HG03175 (cell line): Measurements from ENCODE around the gene NDN.
"Not testable (repeated sequence)": the region's sequence is repeated elsewhere in the genome, so short reads cannot be mapped to it uniquely, and the experiment has no call there.

Experiments
- ATAC-seq: cut with Tn5 transposase; IDR thresholded peaks from one replicate; pipeline ENCODE4 v1.9.1; 2021; ENCODE audit warnings: mild to moderate bottlenecking, moderate library complexity; ENCODE audit not compliant: unreplicated experiment

Gene NDN, protein sequence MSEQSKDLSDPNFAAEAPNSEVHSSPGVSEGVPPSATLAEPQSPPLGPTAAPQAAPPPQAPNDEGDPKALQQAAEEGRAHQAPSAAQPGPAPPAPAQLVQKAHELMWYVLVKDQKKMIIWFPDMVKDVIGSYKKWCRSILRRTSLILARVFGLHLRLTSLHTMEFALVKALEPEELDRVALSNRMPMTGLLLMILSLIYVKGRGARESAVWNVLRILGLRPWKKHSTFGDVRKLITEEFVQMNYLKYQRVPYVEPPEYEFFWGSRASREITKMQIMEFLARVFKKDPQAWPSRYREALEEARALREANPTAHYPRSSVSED

DNA sequence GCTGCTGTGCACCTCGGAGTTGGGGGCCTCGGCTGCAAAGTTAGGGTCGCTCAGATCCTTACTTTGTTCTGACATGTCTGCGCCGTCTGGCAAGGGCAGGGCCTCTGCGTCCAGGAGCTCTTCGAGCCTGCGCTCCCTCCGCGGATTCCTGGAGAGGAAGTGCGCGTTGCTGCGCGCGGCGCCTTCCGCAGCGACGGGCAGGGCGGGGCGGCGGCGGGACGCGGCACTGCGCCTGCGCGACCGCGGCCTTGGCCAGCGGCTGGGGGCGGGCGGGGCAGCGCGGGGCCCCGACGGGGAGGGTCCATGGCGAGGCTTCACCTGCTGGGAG lies at the start of gene NDN:
TSS of gene NDN (minus strand) at position 163 of the 328 bp plus-strand sequence. CDS start at position 75, 88 bp downstream.
- ATAC-seq, result no peak

DNA sequence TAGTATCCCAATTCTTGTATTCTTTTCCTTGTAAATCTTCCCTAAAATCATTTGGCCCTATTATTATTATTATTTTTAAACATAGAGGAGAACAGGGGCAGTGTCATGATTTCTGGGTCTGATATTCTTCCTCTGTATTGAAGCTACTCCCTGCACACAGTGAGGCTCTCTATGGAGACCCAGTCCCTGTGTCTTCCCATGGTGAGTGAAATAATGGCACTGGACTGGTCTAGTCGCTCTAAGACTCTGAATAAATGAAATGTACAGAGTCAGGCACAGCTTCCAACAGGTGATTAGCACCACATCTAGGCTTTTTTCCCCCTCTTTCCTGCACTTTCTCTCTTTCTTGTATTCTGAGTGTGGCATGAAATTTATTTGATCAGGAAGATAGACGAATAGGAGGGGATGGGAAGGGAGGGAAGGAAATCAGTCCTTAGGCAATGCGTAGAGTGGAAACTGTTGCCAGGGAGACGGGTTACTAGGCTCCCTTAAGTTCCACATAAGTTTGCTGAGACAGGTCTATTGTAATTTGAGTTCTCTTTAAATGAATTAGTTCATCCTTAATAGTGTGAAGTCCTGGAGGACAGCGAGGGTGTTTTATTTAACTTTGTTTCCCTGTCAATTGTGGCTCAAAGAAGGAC lies 49.0 kb upstream of the NDN start:
- ATAC-seq, result no peak

DNA sequence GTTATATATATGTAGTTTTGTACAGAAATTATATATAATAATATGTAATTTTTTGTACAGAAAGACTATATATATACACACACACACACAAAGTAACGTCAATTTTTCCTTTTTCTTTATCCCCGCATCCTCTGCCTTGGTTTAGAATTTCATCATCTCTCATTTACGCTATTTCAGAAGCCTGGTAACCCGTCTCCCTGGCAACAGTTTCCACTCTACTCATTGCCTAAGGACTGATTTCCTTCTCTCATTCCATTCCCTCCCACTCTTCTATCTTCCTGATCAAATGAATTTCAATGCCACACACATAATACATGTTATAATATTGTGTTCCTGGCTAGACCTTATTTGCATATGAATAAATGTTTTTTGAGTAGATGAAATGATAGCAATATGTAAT lies 47.8 kb upstream of the NDN start:
- no peak for ATAC-seq

DNA sequence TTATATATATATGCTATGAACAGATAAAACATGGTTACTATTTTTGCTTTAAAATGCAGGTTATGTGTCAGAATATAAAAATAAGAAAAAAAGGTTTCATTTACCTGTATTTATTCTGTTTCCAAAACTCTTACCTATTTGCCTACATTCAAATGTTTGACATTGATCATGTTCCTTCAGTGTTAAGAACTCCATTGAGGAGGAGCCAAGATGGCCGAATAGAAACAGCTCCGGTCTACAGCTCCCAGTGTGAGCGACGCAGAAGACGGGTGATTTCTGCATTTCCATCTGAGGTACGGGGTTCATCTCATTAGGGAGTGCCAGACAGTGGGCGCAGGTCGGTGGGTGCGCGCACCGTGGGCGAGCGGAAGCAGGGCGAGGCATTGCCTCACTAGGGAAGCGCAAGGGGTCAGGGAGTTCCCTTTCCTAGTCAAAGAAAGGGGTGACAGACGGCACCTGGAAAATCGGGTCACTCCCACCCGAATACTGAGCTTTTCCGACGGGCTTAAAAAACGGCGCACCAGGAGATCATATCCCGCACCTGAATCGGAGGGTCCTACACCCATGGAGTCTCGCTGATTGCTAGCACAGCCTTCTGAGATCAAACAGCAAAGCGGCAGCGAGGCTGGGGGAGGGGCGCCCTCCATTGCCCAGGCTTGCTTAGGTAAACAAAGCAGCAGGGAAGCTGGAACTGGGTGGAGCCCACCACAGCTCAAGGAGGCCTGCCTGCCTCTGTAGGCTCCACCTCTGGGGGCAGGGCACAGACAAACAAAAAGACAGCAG lies 27.0 kb upstream of the NDN start:
- not testable (repeated sequence) for ATAC-seq

DNA sequence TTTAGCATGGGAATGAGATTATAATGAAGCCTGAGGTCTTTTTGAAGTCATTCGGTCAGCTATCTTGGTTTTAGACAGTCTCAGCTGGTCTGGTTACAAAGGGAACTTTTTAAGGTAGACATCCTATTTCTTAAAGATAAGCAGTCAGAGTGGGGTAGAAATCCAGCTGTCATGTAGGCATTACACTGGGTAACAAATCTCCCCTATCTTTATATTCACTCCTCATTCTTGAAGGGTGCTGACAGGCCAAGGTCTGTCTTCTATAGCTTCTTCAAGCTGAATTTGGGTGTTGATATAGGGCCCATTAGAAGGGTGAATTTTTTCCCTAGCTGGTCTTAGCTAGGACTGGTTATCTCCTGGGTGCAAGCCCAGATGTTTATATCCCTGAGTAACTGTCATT lies 21.2 kb upstream of the NDN start:
- ATAC-seq, result no peak

DNA sequence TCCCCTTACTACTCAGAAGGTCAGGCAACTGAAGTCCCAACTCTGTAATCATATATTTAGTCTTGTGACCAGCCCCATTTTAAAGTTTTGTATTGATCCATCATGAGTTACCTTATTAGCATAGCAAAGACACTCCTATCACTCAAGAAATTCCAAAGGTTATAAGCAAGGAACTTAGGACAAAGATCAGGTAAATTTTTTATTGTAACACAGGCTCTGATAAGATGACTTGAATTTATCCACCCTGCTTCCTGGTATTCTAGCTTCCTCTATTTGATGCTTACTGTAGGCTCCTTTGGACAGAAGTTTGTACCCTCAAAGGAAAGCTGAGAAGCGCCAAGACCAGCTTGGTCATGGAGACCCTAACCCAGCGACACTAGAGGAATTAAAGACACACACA lies 8.2 kb upstream of the NDN start:
- ATAC-seq, result no peak

DNA sequence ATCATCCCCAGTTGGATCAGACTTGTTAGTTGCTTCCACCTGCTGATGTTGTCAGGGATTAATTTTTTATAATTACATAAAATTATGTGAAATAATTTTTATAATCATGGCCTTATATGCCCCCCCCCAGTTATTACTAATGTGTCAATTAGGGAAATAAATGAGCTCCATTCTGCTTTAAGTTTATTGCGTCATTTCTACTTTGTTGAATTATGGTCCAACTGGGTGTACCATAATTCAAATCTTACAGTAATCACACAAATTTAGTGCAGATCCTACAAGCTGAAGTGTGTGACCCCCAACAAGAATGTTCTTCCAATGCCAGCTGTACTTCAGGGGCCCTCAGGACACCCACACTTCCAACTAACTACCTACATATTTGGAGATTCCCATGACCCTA lies 7.5 kb upstream of the NDN start:
- no peak for ATAC-seq

DNA sequence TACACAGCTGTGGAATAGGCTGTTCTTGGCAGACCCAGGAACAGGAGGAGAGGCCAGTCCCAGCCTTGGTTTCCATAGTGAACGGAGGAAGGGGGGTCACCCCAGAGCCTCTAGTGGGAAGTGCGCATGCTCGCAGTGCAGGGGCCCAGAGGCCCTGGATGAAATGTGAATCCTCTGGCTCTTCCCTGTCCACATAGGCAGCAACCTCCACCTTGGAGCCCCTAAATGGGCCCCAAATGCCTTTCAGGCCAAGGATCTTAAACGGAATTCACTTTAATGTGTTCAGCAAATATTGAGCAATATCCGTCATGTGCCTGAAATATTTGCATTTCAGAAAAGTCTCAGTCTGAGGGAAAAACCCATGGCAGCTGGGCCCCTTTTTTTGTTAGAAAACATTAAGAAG lies 3.3 kb upstream of the NDN start:
- no peak for ATAC-seq

DNA sequence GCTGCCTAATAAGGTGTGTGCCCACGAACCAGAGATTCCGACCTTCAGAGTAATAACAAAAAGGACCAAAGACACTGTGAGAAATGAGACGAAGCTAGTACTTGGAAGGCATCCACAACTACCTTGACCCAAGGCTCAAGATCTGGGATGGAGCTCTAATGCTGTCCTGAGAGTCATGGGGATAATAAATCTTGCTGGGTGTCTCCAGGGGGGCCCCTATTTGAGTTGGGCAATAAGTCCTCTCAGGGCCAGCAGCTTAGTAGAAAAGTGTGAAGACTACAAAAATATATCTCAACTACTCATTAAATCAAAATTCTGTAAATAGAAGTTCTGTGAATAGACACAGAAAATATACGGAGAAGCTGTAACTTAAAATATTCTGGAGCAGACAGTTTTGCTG lies 2.9 kb upstream of the NDN start:
- ATAC-seq, result no peak

DNA sequence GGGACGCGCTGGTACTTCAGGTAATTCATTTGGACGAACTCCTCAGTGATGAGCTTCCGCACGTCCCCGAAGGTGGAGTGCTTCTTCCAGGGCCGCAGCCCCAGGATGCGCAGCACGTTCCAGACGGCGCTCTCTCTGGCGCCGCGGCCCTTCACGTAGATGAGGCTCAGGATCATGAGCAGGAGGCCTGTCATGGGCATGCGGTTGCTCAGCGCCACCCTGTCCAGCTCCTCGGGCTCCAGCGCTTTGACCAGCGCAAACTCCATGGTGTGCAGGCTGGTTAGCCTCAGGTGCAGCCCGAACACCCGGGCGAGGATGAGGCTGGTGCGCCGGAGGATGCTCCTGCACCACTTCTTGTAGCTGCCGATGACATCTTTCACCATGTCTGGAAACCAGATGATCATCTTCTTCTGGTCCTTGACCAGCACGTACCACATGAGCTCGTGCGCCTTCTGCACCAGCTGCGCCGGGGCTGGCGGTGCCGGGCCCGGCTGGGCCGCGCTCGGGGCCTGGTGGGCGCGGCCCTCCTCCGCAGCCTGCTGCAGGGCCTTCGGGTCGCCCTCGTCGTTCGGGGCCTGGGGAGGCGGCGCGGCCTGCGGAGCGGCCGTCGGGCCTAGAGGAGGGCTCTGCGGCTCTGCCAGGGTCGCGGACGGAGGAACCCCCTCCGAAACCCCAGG lies 501 bp downstream of the NDN start:
- no peak for ATAC-seq

DNA sequence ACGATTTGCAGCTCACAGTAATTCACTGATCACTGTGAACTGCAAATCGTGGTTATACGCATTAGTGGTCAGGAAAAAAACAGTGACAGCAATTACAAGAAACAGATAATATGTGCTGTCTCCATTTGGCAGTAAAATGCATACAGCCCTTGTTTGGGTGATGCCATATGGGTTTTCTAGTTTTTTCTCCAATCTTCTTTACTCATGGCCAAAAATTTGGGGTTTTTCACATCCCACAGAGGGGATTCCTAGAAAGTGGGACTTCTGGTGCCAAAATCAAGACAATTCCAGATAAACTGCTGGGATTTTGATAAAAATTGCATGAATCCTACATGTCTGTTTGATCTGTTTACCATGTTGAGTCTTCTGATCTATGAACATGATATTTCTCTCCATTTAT lies 15.6 kb downstream of the NDN start:
- ATAC-seq, result no peak

DNA sequence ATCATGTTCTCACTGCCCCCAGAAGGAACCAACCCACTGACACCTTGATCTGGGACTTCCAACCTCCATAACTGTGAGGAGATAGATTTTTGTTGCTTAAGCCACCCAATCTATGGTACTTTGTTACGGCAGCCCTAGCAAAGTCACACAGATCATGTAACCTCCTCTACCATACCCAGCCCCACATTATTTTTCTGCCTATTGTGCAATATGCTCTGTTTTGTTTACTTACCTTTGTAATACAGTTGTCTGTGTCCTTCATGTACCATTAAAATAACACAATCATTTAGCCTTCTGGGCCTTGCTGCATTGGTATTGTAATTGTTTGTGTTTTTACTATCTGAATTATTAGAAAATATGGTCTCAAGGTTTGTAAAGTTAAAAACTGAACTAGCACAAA lies 16.1 kb downstream of the NDN start:
- no peak for ATAC-seq

DNA sequence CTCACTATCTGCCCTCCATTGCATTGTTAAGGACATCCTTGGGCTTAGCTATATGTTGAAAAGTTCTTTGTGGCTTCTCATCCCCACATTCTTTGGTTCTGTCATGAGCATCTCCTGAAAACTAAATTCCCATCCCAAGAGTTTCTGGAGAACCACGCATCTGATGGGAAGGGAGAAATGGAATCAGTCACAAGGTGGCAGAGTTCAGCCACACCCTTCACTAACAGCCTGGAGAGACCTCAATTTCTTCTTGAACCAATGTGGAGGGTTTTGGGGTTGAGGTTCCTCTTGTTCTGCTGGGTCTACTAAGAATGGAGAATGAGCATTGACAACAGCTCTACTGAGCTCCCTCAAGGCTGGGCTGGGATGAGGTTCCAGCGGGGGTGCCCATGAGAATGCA lies 23.9 kb downstream of the NDN start:
- ATAC-seq, result no peak

DNA sequence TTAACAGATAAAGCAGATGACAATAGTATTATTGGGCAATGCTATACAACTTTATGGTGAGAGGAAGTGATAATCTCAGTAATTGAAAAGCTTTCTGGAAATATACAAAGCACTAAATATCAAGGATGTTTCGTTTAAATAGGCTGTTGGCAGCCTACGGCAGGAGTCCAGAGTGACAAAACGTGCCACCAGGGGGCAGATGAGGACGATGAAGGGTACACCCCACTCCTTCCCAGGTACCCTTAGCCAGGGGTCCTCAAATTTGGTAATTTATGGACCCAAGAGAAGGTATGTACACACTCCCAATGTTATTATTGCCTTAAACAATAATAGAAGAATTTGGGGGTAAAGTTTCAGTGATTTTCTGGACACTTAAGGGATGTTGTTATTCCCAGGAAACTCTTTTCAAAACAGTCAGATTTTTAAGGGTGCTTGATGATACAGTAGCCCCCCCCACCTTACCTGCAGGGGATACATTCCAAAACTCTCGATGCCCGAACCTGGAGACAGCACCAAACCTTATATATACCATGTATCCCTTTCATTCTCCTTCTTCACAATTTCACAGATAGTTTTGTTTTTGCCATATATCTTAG lies 38.1 kb downstream of the NDN start:
- no peak for ATAC-seq

DNA sequence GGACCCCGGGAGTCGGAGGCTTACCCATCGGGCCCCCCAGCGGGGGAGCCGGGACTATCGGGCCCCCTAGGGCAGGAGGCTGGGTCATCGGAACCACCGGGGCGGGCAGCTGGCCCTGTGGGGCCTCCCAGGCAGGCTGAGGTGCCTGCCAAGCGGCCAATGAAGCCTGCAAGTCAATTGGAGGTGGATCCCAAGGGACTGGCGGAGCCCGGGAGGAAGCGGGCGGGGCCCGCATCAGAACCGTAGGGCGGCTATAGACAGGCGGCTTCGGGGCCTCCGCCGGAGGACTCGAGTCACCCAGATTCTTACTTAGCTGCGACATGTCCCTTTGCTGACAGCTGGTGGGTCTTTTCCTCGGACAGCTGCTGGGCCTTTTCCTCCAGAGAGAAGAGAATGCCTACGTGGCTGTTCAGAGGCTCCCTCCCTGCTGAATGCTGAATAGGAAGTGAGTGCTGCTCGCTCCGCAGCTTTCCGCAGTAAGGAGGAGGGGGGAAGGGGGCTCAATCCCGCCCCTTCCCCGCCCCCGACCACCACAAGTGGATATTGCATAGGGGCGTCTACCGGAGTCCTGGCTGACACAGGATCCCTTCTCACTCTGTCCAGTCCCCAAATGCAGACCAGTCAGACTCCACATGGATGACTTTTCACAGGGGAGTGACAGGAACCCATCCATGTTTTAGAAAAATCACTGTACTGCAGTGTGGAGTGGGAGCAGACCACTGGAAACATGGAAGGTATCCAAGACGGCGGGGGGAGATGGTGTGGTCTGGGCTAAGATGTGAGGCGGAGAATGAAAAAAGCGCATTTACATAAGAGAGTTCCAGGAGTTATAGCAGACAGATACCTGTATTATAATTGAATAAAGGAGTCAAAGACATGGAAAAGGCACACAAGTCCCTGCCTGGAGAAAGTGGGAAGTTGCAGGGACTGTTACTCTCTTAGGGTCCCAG lies 39.4 kb downstream of the NDN start, which contains the start of gene MAGEL2:
TSS of gene MAGEL2 (minus strand) at position 447 of the 950 bp plus-strand sequence. CDS start at position 322, 125 bp downstream.
- no peak for ATAC-seq

DNA sequence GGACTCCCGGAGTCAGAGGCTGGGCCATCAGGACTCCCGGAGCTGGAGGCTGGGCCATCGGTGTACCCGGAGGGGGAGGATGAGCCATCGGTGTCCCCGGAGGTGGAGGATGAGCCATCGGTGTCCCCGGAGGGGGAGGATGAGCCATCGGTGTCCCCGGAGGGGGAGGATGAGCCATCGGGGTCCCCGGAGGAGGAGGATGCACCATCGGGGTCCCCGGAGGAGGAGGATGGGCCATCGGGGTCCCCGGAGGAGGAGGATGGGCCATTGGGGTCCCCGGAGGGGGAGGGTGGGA lies 40.2 kb downstream of the NDN start:
- no peak for ATAC-seq

DNA sequence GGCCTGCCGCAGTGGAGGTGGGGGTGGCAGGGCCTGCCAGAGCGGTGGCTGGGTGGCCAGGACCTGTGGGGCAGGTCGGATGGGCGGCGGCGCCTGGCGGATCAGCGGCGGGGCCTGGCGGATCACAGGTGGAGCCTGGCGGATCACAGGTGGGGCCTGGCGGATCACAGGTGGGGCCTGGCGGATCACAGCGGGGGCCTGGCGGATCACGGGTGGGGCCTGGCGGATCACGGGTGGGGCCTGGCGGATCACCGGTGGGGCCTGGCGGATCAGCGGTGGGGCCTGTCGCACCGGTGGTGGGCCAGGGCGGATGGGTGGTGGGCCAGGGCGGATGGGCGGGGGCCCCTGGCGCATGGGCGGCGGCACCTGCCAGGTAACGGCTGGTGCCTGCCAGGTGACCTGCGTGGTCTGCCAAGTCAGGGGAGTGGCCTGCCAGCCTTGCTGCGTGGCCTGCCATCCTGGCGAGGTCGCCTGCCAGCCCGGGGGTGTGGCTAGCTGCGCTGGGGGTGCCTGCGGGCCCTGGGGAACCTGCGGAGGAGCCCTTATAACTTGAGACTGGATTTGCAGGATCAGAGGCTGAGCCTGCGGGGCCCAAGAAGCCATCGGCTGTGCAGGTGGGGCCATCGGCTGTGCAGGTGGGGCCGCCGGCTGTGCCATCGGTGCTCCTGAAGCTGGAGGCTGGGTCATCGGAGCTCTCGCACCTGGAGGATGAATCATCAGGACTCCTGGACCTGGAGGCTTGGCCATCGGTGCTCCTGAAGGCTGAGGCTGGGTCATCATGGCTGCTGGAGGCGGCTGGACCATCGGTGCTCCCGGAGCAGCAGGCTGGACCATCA lies 40.7 kb downstream of the NDN start:
- ATAC-seq, result no peak

DNA sequence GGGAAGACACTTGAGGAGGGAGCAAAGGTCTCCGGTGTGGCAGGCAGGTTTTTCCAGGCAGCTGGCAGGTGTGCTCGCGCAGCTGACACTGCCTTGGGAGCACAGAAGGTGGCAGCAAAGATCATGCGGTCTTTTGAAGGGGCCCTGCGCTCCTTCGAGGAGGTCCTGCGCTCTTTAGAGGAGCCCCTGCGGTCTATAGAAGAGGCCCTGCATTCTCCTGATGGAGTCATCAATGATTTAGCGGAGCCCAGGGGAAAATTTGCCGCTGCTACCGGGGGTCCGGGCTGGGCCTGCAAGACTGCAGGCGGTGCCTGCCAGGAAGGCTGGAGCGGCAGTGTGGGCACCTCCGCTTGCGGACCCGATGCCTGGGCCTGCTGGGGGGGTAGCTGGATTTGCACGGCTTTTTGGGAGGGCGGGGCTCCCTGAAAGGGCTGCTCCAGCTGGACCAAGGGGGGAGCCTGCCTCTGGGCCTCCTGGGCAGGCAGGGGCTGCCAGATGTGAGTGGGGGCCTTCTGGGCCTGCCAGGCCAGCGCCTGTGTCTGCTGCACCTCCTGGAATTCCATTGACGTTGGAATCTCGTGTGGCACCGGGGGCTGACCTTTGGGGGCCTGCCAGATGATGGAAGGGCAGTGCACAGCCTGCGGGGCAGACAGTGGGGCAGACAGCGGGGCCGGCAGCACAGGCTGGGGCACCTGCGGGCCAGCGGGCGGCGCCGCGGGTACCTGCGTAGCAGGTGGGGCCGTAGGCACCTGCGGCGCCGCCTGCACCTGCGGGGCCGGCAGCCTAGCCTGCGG lies 41.5 kb downstream of the NDN start:
- no peak for ATAC-seq
